Ovary (tissue), 3 donors: ENCODE results near the gene CENPO.

Source experiments
- CTCF ChIP-seq, 3 donors: fragments of 450-650 bp in 2 of 3; fragments of 200-600 bp in 1 of 3; IDR thresholded peaks; one replicate each; pipeline versions ENCODE4 v1.5.1 to v1.8.0; 2016 to 2022; ENCODE audit warnings: antibody characterized with exemption in 3 of 3, mild to moderate bottlenecking in 1 of 3
- EP300 ChIP-seq: sonication (generic); formaldehyde crosslinking; IDR thresholded peaks from one replicate; pipeline ENCODE4 v1.6.1; 2017; ENCODE audit warnings: antibody characterized with exemption
- POLR2A ChIP-seq: fragments of 450-650 bp; IDR thresholded peaks from one replicate; pipeline ENCODE4 v1.6.1; 2017; ENCODE audit warnings: antibody characterized with exemption, mild to moderate bottlenecking, moderate library complexity
- donor health status: DM: no; HTN: no; CAD: no.

DNA sequence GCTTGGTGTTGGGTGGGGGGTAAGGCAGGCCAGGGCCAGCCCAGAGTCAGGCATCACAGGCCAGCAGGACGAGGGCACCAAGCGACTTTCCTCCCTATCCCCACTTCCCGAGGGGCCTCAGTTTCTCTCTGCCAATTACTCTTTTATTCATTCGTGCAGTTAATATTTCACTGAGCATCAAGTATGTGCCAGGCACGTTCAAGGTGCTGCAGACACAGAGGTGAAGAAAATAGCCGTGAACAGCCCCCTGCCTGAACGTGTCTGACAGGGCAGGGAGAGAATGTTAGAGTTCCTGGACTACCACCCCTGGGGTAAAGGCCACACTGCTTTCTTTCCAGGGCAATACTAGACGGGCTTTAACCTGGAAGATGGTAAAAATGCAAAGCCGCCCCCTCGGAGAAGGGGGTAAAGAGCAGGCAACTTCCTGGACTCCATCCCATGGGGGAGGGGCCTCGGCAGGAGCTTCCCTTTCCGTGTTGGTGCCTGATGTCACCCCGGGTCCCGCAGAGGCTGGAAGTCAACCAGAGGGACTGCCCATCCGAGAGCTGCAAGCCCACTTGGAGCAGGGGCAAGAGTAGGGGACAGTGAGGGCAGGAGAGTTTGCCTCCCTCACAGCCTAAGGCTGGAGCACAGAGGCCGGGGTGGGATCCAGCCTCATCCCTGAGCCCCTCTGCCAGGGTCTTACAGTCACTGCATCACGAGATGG, 47.1 kb downstream of the CENPO start:
- TF ChIP-seq POLR2A (no peak), EP300 (no peak), CTCF (IDR thresholded peaks at IDR 0.05) (no peak)
